ENCODE measurements around the gene SLC24A5.

Gene SLC24A5

GRCh38 chr15:48119277-48119676 lies 1.5 kb upstream of the SLC24A5 start:
- DNase-seq, result no peak

DNA sequence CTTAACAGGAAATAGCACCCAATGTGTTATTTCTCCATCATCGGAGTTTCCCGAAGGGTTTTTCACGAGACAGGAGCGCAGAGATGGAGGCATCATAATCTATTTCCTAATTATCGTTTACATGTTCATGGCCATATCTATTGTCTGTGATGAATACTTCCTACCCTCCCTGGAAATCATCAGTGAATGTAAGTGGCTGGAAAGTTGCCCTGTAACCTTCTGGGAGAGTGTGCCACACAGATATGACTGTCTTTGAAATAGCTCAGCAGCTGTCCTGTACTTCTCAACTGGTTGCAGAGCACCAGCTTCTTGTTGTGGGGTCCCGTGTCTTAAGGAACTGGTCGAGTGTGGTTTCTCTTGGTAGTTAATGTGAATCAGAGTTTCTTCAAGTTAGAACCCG lies 1.1 kb downstream of the SLC24A5 start:
- DNase-seq, result no peak

DNA sequence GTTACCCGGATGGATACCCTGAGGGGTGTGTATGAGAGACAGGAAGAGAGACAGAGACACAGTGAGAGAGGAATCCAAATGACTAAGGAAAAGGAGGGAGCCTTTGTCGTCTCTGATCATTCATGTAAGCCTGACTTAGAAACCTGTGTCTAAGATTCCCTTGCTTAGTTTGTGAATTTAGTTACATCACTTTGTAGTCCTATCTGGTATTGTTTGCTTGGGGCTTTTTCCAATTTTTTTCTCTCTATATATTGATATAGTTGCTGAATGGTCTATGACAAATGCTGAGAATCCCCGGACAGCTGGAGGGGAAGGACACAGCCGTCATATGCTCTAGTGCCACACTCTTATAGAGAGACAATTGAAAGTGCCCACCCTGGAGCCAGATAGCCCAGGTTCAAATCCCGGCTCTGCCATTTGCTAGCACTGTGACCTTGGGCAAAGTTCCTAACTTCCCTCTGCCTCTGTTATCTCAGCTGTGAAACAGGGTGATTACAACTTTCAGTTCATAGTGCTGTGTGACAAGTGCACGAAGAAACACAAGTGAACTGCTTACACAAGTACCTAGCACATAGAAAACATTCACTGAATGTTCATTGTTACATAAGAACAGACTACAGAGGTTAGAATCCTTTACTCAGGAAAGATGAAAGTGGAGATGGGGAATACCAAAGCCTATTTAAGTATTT lies 6.0 kb downstream of the SLC24A5 start:
- no peak for DNase-seq

- DNase-seq, result no peak
These were observed 10.5 kb downstream of the SLC24A5 start for GRCh38 chr15:48131324-48131723.

DNA sequence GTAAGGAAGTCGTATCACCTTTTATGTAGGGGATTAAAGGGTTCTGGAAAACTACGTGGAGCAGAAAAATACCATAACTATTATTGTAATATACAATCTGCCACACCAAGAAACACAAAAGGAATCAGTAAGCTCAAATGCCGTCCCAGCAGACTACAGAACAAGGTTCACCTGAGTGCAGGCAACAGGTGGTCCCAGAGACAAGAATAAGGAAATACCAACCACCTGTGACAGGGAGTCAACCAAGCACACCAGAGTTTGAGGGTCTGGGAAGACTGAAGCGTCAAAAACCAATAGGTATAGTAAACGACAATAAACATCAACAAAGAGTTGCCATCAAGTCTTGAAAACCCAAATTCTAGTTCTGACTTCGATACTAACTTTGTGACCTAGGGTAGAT lies 12.1 kb downstream of the SLC24A5 start:
- DNase-seq, result no peak

- DNase-seq, result no peak
These were observed 23.1 kb downstream of the SLC24A5 start for GRCh38 chr15:48143856-48144255.

DNA sequence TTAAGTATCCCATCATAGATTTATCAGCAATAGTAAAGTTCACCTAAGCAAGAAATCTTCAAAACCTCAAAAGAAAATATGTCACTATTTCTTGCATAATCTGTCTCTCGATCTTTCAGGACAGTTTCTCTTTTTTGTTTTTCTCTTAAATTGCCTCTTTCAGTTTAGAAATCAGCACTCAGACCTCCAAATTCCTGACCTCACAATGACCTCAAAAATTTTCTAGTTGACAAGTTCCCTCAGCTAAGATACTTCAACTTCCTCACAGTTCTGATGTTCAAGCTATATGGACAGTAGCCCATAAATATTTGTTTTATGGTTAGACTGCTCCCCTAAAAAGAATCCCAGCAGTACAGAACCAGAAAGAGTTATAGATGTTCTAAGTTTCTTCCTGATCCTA lies 24.1 kb downstream of the SLC24A5 start:
- no peak for DNase-seq

- no peak for DNase-seq
These were observed 25.1 kb downstream of the SLC24A5 start for GRCh38 chr15:48145923-48146322.

- DNase-seq, result no peak
These were observed 26.6 kb downstream of the SLC24A5 start for GRCh38 chr15:48147358-48147757.

DNA sequence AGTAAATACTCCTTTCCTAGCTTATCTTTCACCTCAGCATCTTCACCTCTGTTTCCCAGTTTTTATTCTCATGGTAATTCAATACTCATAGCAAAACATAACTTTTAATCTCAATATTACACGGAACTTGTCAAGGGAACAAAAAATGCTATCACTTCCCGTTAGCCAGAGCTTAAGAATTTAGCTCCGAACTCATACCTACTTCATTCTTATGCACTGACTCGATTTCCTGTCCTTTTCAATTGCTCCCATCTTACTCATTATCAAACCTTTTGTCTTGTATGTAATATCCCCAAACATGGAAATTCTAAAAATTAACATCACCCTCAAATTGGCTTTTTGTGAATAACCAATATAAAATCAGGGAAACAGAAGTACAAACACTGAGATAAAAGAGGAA lies 29.1 kb downstream of the SLC24A5 start:
- no peak for DNase-seq

DNA sequence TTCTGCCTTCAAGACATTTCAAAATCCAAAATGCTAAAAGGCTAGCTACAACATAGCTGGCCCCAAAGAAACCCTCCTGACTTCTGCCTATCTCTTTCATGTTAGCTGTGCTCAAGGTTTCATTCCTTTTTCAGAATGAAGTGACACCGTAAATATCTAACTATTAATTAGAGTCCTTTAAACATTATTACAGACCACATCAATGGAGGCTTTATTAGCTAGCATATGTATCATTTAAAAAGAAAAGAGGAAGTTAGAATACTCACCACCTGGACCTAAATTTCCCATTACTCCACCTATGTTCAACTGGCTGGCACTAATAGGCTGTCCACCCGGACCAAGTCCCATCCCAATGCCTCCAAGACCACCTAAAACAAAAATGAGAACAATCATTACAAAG lies 32.7 kb downstream of the SLC24A5 start:
- DNase-seq, result no peak

DNA sequence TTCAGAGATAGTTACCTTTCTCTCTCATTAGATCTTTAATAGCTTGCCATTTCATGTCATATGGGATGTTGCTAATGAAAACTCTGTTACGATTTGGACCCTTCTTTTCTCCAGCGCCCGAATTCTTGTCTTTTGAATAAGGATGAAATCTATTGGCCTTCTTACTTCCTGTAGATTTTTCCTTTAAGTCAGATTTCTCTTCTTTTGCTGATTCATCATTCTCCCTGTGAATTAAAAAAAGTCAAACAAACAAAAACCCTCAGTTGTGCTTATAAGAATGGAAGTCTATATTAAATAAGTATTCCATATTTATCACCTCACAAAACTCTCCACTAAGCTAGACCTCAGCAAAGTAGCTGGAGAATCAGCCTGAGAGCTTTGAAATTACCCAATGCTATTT lies 47.8 kb downstream of the SLC24A5 start:
- no peak for DNase-seq

DNA sequence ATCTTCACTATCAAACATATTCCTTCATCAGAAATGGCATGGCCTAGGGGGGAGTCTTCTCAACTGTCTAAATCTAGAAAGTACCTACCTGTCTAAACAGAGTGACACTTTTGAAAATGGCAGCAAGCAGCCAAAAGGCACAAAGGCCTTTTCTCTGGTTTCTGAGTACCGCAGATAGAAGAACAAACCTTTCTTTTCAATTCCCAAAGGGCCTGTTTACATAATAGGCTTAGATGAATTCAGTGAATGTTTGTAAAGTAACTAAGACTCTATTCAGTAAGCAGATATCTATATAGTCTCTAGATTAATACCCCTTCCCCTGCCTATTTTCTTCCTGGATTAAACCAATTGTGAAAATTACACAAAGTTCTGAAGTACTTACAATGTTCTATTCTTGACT lies 50.2 kb downstream of the SLC24A5 start:
- no peak for DNase-seq

DNA sequence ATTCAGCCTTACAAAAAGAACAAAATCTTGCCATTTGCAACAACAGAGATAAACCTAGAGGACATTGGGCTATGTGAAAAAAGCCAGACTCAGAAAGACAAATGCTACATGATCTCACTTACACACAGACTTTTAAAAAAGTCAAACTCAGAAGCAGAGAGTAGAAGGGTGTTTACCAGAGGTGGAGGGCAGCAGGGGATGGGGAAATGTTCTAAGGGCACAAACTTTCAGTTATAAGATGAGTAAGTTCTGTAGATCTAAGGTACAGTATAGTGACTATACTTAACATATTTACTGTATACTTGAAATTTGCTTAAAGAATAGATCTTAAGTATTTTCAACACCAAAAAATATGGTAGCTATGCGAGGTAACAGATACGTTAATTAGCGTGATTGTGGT lies 54.3 kb downstream of the SLC24A5 start:
- no peak for DNase-seq

DNA sequence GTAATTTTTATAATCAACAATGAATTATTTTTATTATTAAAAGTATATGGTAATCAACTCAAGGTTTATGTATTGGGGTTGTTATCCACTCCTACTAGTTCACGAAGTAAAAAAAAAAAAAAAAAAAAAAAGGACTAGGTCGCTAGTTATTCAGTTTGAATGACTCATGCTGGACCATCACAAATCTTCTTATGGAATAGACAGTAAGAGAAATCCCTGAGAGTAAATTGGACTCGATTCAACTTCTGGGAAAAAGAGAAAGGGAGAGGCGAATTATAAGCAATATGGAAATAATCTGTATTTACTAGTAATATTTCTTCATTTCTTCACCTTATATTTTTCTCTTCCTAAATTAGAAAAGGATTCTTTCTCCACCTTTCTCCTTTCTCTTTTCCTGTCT lies 55.3 kb downstream of the SLC24A5 start:
- no peak for DNase-seq

GRCh38 chr15:48176957-48177356 lies 56.2 kb downstream of the SLC24A5 start:
- no peak for DNase-seq

- DNase-seq, result no peak
These were observed 56.6 kb downstream of the SLC24A5 start for GRCh38 chr15:48177383-48177765.

GRCh38 chr15:48177766-48178647 lies 57.2 kb downstream of the SLC24A5 start, which contains the start of gene MYEF2:
TSS of gene MYEF2 (minus strand) at chr15:48178295. CDS start at chr15:48178237, 58 bp downstream.
- peak; percentile 37 for DNase-seq

DNA sequence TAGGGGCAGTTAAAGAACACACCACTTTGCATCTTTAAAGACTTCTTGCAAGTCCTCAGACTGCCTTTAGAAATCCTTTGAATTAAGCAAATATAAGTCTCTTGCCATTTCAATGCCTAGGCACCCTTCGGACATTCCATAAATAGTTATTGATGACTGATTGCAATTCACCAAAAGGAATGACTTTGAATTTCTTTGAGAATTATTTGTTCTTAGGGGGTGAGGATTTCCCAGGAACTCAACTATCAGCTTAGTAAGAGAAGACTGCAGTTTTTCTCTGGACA lies 57.8 kb downstream of the SLC24A5 start:
- DNase-seq, result no peak

GRCh38 chr15:48182749-48183148 lies 62.0 kb downstream of the SLC24A5 start:
- DNase-seq, result no peak

DNA sequence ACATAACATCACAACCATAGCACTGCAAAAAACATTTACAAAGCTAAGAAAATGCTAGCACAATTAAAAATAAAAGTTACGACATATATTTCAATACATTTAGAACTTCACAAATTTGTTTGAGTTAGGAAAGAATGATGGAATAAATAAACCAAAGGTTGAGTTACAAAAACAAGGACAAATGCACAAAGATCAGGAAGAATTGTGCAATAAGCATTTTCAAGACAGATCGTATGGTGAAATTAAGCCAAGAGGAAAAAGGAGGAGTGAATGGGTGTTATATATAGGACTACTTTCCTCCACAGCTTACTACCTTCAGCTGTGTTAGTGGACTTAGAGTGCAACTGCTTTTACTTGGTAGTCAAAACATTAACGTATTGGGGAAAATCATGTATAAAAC lies 64.7 kb downstream of the SLC24A5 start:
- no peak for DNase-seq

GRCh38 chr15:48186271-48186670 lies 65.5 kb downstream of the SLC24A5 start:
- no peak for DNase-seq

DNA sequence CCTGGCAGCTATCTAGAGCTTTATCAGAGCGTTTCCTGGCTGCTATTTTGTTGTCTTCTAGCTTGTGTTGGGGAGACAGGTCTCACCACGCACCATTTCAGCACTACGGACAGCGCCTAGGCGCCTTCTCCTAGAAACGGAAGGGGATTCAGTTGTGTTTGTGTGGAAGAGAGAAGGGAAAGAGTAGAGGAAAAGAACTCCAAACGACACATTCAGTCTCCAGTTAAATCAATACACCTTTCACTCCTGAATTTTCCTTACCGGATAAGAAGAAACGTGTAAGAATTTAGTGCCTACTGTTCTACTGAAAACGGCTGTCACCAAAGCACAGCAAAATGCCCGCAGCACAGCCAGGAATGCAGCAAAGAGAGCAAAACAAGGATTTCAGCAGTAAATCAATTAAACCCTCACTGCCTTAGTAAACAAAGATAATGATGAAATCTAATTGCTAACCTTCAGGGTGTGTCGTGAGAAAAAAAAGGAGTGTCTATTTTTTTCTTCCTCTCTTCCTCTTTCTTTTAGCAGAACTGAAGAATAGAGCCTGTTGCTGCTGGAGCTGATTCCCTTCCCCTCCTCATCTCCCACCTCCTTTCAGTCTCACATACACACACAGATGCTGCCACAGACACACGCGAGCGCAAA lies 70.3 kb downstream of the SLC24A5 start:
- peak; percentile 2 for DNase-seq

Data from effector CD4-positive, alpha-beta T cell (primary cell).